ENCODE data around the gene PHLDA3.

DNA sequence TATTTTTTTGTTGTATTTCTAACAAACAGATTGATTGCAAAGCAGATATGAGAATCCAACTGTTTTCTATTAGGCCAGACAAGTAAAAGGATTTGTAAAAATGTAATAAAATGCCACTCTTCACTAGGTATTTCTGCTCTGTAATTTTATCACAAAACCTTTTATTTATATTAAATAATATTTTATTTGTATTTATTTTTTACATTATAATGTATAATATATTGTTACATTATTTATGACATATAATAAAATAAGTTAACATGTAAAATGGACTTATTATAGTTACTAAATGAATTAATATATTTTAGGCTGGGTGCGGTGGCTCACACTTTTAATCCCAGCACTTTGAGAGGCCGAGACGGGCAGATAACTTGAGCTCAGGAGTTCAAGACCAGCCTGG lies 34.7 kb downstream of the PHLDA3 start:
- TF ChIP-seq, protein P1, sequence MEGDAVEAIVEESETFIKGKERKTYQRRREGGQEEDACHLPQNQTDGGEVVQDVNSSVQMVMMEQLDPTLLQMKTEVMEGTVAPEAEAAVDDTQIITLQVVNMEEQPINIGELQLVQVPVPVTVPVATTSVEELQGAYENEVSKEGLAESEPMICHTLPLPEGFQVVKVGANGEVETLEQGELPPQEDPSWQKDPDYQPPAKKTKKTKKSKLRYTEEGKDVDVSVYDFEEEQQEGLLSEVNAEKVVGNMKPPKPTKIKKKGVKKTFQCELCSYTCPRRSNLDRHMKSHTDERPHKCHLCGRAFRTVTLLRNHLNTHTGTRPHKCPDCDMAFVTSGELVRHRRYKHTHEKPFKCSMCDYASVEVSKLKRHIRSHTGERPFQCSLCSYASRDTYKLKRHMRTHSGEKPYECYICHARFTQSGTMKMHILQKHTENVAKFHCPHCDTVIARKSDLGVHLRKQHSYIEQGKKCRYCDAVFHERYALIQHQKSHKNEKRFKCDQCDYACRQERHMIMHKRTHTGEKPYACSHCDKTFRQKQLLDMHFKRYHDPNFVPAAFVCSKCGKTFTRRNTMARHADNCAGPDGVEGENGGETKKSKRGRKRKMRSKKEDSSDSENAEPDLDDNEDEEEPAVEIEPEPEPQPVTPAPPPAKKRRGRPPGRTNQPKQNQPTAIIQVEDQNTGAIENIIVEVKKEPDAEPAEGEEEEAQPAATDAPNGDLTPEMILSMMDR (IDR thresholded peaks at IDR 0.05), result no peak
- no peak for TF ChIP-seq POLR2A (IDR thresholded peaks at IDR 0.05)
